GM12873 (cell line): ENCODE results near the gene EIF2AK3.

Experiments
- CTCF ChIP-seq: IDR thresholded peaks from 2 replicates; pipeline ENCODE4 v1.5.1; 2012; ENCODE audit warnings: low read depth, mild to moderate bottlenecking, moderate library complexity, low read length, control low read depth; ENCODE audit not compliant: insufficient read depth; ENCODE audit errors: missing control alignments

Gene EIF2AK3

GRCh38 chr2:88540346-88540745 is 86.9 kb downstream of the EIF2AK3 start:
- TF ChIP-seq CTCF = no peak

DNA sequence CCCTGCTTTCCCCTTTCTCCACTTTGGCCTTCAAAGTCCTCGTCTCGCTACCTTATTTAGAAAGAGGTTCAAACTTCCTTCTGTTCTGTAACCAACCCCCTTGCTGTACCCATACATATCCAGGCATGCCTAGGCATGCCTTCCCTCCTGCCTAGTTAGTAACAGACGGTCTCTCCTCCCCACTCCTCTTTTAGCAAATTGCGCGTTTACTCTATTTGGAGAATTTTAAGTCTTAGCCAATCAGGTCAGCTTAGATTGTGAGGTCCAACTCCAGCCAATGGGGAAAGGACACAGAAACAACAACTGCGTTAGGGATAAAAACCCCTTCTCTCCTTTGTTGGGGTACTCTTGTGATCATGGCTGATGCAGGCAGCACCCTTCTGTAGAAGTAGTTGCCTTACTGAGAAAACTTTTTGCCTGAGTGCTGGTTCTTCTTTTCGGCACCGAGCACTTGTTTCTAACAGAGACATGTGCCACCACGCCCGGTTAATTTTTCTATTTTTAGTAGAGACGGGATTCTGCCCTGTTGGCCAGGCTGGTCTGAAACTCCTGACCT is 88.8 kb downstream of the EIF2AK3 start:
- TF ChIP-seq CTCF = no peak

DNA sequence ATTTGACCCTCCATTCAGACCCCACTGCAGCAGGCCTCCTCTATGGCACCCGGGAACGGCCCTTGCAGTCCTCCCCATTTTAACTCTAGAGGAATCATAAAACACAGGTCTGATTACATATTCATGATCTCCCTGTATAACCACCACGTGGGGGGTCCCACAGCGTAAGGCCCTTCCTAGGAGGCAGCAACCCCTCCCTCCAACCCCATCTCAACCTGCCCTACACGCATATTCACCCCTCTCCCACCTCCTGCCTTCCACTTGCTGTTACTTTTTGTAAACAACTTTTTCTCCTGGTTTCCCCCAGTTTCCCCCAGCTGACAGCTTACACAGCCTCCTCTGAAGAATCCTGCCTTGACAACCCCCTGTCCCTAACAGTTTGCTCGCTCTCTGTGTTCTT is 89.6 kb downstream of the EIF2AK3 start:
- TF ChIP-seq CTCF = no peak

GRCh38 chr2:88530081-88530480 is 97.2 kb downstream of the EIF2AK3 start:
- no peak for TF ChIP-seq CTCF

DNA sequence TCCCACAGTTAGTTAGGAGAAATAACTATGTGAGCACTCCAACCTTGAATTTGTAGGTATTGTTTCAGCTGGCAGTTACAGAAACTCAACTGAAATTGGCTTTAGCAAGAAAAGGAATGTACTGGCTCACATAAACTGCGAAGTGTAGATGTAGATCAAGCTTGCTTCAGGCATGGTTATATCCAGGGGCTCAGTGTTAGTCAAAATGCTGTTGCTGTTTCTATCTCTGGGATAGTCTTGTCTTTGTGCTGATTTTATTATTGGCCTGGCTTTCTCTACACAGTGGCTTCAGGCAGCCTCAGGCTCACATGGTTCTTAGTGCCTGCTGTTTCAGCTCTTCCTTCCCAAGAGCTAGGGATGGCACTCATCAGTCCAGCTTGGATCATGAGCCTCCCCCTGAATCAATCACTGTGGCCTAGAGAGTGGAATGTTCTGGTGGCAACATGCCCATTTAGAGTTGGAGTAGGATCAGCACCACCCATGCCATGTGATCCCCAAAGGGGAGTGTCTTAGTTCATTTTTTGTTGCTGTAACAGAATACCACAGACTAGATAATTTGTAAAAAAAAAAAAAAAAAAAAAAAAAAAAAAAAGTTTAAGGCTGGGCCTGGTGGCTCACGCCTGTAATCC is 105.7 kb downstream of the EIF2AK3 start:
- TF ChIP-seq CTCF = no peak

- TF ChIP-seq CTCF = no peak
Measured at GRCh38 chr2:88517759-88518201, 109.5 kb downstream of the EIF2AK3 start.
